Type B pancreatic cell (in vitro differentiated cells): ENCODE data around the gene INTS3. TPM values are rescaled to one million over a fixed set of nuclear protein-coding genes. Genes with fewer than 3 reads are reported as not detected.
"Not testable (repeated sequence)": the region's sequence is repeated elsewhere in the genome, so short reads cannot be mapped to it uniquely, and the experiment has no call there.

Experiments
- DNase-seq: peaks from one replicate; pipeline ENCODE4 v3.0.0; 2021; ENCODE audit warnings: mixed read lengths; ENCODE audit not compliant: unreplicated experiment; ENCODE audit errors: extremely low spot score
- H3K27ac Mint-ChIP-seq: 2 replicates; pipeline ENCODE4 v1.8.0; 2021; ENCODE audit warnings: mild to moderate bottlenecking, mixed read lengths
- H3K27me3 Mint-ChIP-seq: 2 replicates; pipeline ENCODE4 v1.8.0; 2021; ENCODE audit warnings: mixed read lengths
- H3K36me3 Mint-ChIP-seq: 2 replicates; pipeline ENCODE4 v1.8.0; 2021; ENCODE audit warnings: mixed read lengths
- H3K4me1 Mint-ChIP-seq: one replicate; pipeline ENCODE4 v1.8.0; 2021; ENCODE audit warnings: mixed read lengths; ENCODE audit not compliant: unreplicated experiment
- H3K4me3 Mint-ChIP-seq: 2 replicates; pipeline ENCODE4 v1.8.0; 2021; ENCODE audit warnings: mild to moderate bottlenecking, mixed read lengths
- H3K9me3 Mint-ChIP-seq: 2 replicates; pipeline ENCODE4 v1.8.0; 2021; ENCODE audit warnings: mixed read lengths
- total RNA-seq: library from RNA; stranded (reverse); gene quantifications from 2 replicates; pipeline ENCODE4 v1.2.1, GENCODE V29; 2021; ENCODE audit warnings: low replicate concordance
- TF ChIP-seq, protein P1 (sequence below): fragments of 200-600 bp; sonication (generic); conservative IDR thresholded peaks from 2 replicates; pipeline ENCODE4 v1.5.0; 2021; ENCODE audit warnings: antibody characterized with exemption, mild to moderate bottlenecking

The INTS3 gene
- total RNA-seq, 1 donor from 2014 or later, result 90.8 TPM

DNA sequence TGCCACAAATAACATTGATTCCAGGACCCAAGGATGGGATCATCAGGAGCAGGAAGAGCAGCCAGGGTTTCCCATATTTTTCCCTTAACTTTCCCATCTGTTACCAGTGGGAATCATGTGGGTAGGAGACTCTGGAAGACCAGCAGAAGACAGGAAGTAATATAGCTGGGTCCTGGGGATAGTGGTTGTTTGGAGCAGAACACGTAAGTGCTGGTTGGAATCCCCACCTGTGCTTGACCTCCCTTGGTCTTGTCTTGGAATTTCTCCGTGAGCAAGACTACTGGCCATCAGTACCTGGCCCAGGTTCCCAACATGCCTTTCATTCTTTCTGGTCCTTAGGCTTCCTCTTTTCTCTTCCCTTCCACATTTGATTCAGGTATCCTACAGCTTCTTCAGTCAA lies 26.4 kb downstream of the INTS3 start:
- Mint-ChIP-seq H3K36me3 (peaks cover 24% of the 10 kb centered on the region), H3K27ac (no peak overlapping the region), H3K27me3 (no peaks in the 10 kb centered on the region), H3K4me1 (peaks cover 4% of the 10 kb centered on the region), H3K9me3 (no peaks in the 10 kb centered on the region), H3K4me3 (no peak overlapping the region)
- no peak for DNase-seq
- TF ChIP-seq, protein P1, sequence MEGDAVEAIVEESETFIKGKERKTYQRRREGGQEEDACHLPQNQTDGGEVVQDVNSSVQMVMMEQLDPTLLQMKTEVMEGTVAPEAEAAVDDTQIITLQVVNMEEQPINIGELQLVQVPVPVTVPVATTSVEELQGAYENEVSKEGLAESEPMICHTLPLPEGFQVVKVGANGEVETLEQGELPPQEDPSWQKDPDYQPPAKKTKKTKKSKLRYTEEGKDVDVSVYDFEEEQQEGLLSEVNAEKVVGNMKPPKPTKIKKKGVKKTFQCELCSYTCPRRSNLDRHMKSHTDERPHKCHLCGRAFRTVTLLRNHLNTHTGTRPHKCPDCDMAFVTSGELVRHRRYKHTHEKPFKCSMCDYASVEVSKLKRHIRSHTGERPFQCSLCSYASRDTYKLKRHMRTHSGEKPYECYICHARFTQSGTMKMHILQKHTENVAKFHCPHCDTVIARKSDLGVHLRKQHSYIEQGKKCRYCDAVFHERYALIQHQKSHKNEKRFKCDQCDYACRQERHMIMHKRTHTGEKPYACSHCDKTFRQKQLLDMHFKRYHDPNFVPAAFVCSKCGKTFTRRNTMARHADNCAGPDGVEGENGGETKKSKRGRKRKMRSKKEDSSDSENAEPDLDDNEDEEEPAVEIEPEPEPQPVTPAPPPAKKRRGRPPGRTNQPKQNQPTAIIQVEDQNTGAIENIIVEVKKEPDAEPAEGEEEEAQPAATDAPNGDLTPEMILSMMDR, result no peak

DNA sequence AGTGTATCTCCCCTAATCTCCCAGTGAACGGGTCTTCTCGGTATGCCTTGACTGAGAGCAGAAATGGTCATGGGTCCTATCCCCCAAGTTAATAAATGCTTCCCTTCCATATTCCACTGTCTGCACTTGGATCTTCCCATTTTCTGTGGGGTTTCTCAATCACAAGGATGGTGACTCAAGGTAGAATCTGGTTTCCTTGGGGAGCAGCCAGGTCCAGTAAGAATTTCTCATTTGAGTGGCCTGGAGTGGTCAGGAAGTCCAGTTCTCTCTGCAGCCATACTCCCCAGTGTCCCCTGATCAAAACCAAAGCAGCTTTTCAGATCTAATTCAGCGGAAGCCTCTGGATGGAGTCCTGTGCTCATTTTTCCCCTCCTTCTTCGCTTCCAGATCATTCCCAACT lies 32.6 kb downstream of the INTS3 start:
- TF ChIP-seq, protein P1, result no peak
- Mint-ChIP-seq H3K4me1 (no peaks in the 10 kb centered on the region), H3K27me3 (no peaks in the 10 kb centered on the region), H3K27ac (no peak overlapping the region), H3K9me3 (no peaks in the 10 kb centered on the region), H3K4me3 (no peak overlapping the region), H3K36me3 (peaks cover 20% of the 10 kb centered on the region)
- DNase-seq, result no peak

DNA sequence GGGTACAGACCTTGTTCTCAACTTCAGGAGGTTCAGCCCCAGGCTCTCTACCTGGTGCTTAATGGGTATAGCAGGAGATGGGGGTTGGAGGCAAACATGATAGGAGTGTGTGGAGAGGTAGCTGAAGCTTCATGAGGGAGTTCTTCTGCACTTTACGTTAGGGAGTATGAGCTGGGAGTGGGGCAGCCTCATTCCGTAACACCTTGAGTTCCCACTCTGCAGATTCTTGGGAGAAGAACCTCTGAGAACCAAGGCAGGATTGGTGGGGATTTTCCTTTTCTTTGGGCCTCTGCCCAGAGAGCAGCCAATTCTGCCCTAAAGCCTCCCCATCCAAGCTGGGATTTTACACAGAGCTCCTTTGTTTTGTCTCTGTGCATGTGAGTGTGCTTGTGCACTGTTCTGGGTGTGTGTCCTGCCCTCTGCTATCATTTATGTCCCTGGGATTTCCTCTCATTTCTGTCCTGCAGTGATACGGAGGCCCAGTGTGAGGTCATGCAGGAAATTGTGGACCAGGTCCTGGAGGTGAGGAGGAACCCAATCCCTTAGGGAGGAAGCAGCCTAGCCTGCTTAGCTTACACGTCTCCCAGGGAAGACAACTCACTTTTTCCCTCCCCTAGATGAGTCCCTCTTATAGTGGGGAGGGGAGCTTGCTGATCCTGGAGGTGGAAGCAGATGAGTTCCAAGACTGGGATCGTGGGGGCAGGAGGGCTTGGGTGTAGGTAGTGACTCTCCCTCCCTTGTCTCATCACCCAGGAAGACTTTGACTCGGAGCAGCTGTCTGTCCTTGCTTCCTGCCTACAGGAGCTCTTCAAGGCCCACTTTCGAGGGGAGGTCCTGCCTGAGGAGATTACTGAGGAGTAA lies 35.7 kb downstream of the INTS3 start:
- Mint-ChIP-seq H3K27ac (no peak overlapping the region), H3K4me3 (no peak overlapping the region), H3K27me3 (no peaks in the 10 kb centered on the region), H3K4me1 (no peaks in the 10 kb centered on the region), H3K36me3 (peaks cover 23% of the 10 kb centered on the region), H3K9me3 (no peaks in the 10 kb centered on the region)
- DNase-seq, result no peak
- TF ChIP-seq, protein P1, result no peak

DNA sequence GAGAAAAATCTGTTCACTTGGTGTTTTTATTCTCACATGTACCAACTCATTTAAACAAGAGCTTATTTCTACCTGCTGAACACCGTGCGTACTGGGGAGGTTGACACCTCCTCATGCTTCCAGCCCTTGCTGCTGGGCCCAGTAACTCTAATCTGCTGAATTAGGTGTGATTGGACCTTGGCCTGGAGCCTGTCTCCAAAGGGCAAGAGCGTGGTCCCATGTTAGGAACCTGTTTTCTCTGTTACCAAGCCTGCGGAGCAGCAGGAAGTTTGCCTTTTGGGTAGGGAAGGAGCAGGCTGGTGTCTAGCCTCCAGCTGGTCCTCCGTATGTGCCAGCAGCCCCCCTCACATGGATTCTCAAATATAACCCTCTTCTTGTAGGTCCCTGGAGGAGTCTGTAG lies 36.5 kb downstream of the INTS3 start:
- DNase-seq, result no peak
- TF ChIP-seq, protein P1, result no peak
- Mint-ChIP-seq H3K27ac (no peak overlapping the region), H3K9me3 (no peaks in the 10 kb centered on the region), H3K27me3 (no peaks in the 10 kb centered on the region), H3K4me1 (no peaks in the 10 kb centered on the region), H3K4me3 (no peak overlapping the region), H3K36me3 (peaks cover 23% of the 10 kb centered on the region)

DNA sequence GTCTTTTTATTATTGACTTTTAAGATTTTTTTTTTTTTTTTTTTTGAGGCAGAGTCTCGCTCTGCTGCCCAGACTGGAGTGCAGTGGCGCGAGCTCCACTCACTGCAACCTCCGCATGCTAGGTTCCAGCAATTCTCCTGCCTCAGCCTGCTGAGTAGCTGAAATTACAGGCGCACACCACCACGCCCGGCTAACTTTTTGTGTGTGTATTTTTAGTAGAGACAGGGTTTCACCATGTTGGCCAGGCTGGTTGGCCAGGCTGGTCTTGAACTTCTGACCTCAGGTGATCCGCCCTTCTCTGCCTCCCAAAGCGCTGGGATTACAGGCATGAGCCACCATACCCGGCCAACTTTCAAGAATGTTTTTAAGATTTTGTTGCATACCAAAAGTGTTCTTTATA lies 38.8 kb downstream of the INTS3 start:
- not testable (repeated sequence) for H3K4me3 Mint-ChIP-seq, DNase-seq, H3K27me3 Mint-ChIP-seq, H3K4me1 Mint-ChIP-seq, H3K9me3 Mint-ChIP-seq, H3K27ac Mint-ChIP-seq
- H3K36me3 Mint-ChIP-seq, result peaks cover 17% of the 10 kb centered on the region

DNA sequence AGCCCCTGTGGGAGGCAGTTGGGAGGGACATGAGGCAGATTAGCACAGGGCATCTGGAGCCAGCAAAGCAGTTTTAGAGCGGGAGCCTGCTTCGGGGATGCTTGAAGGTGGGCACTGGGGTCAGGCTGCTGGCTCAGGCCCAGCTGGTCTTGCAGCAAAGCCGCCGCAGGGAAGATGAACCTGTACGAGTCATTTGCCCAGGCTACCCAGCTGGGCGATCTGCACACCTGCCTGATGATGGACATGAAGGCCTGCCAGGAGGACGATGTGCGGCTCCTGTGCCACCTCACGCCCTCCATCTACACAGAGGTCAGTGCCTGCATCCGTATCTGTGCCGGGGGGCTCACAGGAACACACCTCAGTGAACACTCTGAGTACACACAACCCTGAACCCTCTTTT lies 39.7 kb downstream of the INTS3 start:
- TF ChIP-seq, protein P1, result no peak
- DNase-seq, result no peak
- H3K36me3 Mint-ChIP-seq, result peaks cover 13% of the 10 kb centered on the region
- no peak overlapping the region for H3K4me3 Mint-ChIP-seq
- no peaks in the 10 kb centered on the region for H3K27me3 Mint-ChIP-seq
- no peaks in the 10 kb centered on the region for H3K4me1 Mint-ChIP-seq
- no peaks in the 10 kb centered on the region for H3K9me3 Mint-ChIP-seq
- H3K27ac Mint-ChIP-seq, result peak overlapping the region; percentile 84
